Measurements from ENCODE around the gene CACNA1C. TPM values are rescaled to one million over a fixed set of nuclear protein-coding genes. Genes with fewer than 3 reads are reported as not detected.

CACNA1C gene
- total and polyA plus RNA-seq, 2 donors from 2014 or later = 1.6 to 17.4 TPM

DNA sequence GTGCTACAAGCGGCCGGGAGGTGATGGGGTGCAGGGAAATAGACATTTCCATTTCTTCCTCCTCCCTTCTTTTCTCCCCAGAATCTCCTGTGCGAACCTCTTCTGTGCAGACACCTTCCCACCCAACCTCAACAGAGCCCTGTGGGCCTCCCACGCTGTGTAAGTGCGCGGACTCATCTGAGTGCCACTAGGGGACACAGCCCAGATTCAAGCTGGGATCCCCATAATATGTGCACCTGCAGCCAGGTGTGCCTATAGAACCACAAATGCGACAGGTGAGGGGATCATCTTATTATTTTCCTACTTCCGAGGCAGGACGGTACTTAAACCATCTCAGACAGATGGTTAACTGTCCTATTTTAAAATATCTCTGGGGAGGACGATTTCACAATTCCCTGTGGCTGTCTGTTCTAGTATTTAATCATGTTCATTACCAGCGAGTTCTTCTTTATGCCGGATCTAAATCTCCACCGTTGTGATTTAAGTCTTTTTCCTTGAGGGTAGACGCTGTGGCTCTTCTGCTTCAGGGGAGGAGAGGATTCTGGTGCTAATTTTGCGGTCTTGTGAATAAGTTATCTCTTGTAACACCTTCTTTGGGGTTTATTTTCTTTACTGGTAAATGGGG, 17.2 kb upstream of the CACNA1C start:
- Histone ChIP-seq H3K27ac (ENCODE audit: low read depth in 2 of 2, low read length in 2 of 2) (no peak overlapping the region), H3K36me3 (ENCODE audit: control insufficient read depth in 2 of 3, insufficient read depth in 3 of 3, low read length in 3 of 3) (no peaks in the 10 kb centered on the region), H3K27me3 (ENCODE audit: control insufficient read depth, insufficient read depth, low read length) (no peaks in the 10 kb centered on the region), H3K9me3 (ENCODE audit: control insufficient read depth in 2 of 3, insufficient read depth in 1 of 3, low read length in 3 of 3) (no peaks in the 10 kb centered on the region), H3K9ac (ENCODE audit: low read length in 3 of 3) (no peak overlapping the region), H3K4me1 (ENCODE audit: control insufficient read depth in 2 of 3, insufficient read depth in 2 of 3, low read depth in 1 of 3, low read length in 3 of 3) (peaks cover 0 to 8% (median 4%) of the 10 kb centered on the region in 3 donors), H3K4me3 (ENCODE audit: low read length in 3 of 3) (peak overlapping the region; percentile 36 to 68 (median 52))
- intact Hi-C loops (cut with DNase I) = no loop called here
- DNase-seq = no peak
- FAIRE-seq = no peak
- TF ChIP-seq, protein P1, sequence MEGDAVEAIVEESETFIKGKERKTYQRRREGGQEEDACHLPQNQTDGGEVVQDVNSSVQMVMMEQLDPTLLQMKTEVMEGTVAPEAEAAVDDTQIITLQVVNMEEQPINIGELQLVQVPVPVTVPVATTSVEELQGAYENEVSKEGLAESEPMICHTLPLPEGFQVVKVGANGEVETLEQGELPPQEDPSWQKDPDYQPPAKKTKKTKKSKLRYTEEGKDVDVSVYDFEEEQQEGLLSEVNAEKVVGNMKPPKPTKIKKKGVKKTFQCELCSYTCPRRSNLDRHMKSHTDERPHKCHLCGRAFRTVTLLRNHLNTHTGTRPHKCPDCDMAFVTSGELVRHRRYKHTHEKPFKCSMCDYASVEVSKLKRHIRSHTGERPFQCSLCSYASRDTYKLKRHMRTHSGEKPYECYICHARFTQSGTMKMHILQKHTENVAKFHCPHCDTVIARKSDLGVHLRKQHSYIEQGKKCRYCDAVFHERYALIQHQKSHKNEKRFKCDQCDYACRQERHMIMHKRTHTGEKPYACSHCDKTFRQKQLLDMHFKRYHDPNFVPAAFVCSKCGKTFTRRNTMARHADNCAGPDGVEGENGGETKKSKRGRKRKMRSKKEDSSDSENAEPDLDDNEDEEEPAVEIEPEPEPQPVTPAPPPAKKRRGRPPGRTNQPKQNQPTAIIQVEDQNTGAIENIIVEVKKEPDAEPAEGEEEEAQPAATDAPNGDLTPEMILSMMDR (IDR thresholded peaks at IDR 0.05; ENCODE audit: borderline replicate concordance, extremely low read depth, insufficient read depth) = no peak

DNA sequence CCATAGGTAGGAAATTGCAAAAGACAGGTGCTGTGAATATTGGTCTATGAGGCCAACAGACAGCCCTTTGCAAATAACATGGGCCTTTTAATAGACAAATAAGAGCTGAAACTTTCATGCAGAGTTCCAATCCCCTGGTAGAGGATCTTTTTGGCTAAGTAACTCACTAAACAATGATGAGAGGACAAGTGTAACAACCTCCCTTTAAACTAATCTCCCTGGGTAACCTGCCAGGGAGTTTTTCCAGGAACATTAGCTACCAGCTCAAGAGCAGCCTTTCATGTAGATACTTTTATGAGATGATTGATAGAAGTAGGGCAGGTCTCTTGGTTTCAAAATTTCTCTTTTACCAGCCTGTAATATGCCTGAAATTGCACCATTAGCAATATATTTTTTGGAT, 13.8 kb upstream of the CACNA1C start:
- Histone ChIP-seq H3K9ac (ENCODE audit: low read length in 3 of 3) (no peak overlapping the region), H3K4me3 (ENCODE audit: low read length in 3 of 3) (no peak overlapping the region), H3K27me3 (ENCODE audit: control insufficient read depth, insufficient read depth, low read length) (no peaks in the 10 kb centered on the region), H3K36me3 (ENCODE audit: control insufficient read depth in 2 of 3, insufficient read depth in 3 of 3, low read length in 3 of 3) (no peaks in the 10 kb centered on the region), H3K27ac (ENCODE audit: low read depth in 2 of 2, low read length in 2 of 2) (no peak overlapping the region), H3K9me3 (ENCODE audit: control insufficient read depth in 2 of 3, insufficient read depth in 1 of 3, low read length in 3 of 3) (no peaks in the 10 kb centered on the region), H3K4me1 (ENCODE audit: control insufficient read depth in 2 of 3, insufficient read depth in 2 of 3, low read depth in 1 of 3, low read length in 3 of 3) (peaks cover 0 to 8% (median 4%) of the 10 kb centered on the region in 3 donors)
- FAIRE-seq (no peak), DNase-seq (no peak)
- TF ChIP-seq, protein P1 (IDR thresholded peaks at IDR 0.05; ENCODE audit: borderline replicate concordance, extremely low read depth, insufficient read depth) = no peak
- intact Hi-C loops (cut with DNase I) = no loop called here

DNA sequence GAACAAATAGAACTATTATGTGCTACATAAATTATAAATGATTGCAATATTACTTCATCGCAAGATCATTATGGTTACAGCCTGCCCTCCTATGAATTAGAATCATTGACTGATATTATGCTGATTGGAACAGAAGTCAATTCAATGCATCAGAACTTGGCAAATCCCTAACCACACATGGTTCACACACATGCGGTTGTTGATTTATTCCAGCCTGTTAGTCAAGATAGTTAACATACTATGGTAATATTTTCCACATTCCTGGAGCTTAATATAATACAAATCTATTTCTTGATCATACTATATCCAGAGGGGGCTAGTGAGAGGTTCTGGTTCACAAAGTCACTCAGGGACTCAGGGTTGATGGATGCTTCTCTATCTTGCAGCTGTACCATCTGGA, 9.7 kb upstream of the CACNA1C start:
- Histone ChIP-seq H3K4me3 (ENCODE audit: low read length in 3 of 3) (no peak overlapping the region), H3K9ac (ENCODE audit: low read length in 3 of 3) (no peak overlapping the region), H3K4me1 (ENCODE audit: control insufficient read depth in 2 of 3, insufficient read depth in 2 of 3, low read depth in 1 of 3, low read length in 3 of 3) (no peaks in the 10 kb centered on the region), H3K36me3 (ENCODE audit: control insufficient read depth in 2 of 3, insufficient read depth in 3 of 3, low read length in 3 of 3) (no peaks in the 10 kb centered on the region), H3K27me3 (ENCODE audit: control insufficient read depth, insufficient read depth, low read length) (no peaks in the 10 kb centered on the region), H3K27ac (ENCODE audit: low read depth in 2 of 2, low read length in 2 of 2) (no peak overlapping the region), H3K9me3 (ENCODE audit: control insufficient read depth in 2 of 3, insufficient read depth in 1 of 3, low read length in 3 of 3) (no peaks in the 10 kb centered on the region)
- DNase-seq (no peak), FAIRE-seq (no peak)
- intact Hi-C loops (cut with DNase I) = no loop called here
- TF ChIP-seq, protein P1 (IDR thresholded peaks at IDR 0.05; ENCODE audit: borderline replicate concordance, extremely low read depth, insufficient read depth) = no peak

DNA sequence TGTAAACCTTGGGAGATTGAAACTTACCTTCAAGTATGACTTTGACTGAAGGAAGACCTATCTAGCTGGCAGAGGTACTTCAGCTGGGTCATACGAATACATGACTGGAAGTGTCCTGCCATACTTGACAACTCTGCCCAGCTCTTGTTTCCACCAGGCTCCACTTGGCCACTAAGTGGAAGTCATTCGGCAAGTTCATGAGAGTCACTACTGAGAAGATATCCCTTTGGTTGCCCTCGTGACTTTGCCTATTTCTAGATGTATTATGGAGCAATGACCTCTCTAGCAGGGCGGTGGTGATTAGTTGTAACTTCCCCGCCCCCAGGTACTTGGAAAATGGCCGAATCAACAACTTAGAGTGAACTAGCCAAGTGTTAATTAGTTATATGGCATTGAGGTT, 8.6 kb upstream of the CACNA1C start:
- no peaks in the 10 kb centered on the region for H3K27me3 ChIP-seq (ENCODE audit: control insufficient read depth, insufficient read depth, low read length)
- H3K36me3 ChIP-seq (ENCODE audit: control insufficient read depth in 2 of 3, insufficient read depth in 3 of 3, low read length in 3 of 3) = no peaks in the 10 kb centered on the region
- H3K4me3 ChIP-seq (ENCODE audit: low read length in 3 of 3) = no peak overlapping the region
- no peaks in the 10 kb centered on the region for H3K9me3 ChIP-seq (ENCODE audit: control insufficient read depth in 2 of 3, insufficient read depth in 1 of 3, low read length in 3 of 3)
- no peak for FAIRE-seq
- H3K27ac ChIP-seq (ENCODE audit: low read depth in 2 of 2, low read length in 2 of 2) = no peak overlapping the region
- no peak overlapping the region for H3K9ac ChIP-seq (ENCODE audit: low read length in 3 of 3)
- TF ChIP-seq, protein P1 (IDR thresholded peaks at IDR 0.05; ENCODE audit: borderline replicate concordance, extremely low read depth, insufficient read depth) = no peak
- DNase-seq = no peak
- no peaks in the 10 kb centered on the region for H3K4me1 ChIP-seq (ENCODE audit: control insufficient read depth in 2 of 3, insufficient read depth in 2 of 3, low read depth in 1 of 3, low read length in 3 of 3)
- intact Hi-C loops (cut with DNase I) = no loop called here
